GM03348 (cell line): Measurements from ENCODE around the gene RAB3C.

Source experiments
- DNase-seq: peaks from one replicate; pipeline ENCODE4 v3.0.0; 2012; ENCODE audit warnings: low spot score

RAB3C gene

GRCh38 chr5:58731641-58732040 is 148.8 kb downstream of the RAB3C start:
- no peak for DNase-seq

- no peak for DNase-seq
These were observed 152.8 kb downstream of the RAB3C start for GRCh38 chr5:58735637-58736036.

GRCh38 chr5:58736214-58736613 is 153.3 kb downstream of the RAB3C start:
- no peak for DNase-seq

- no peak for DNase-seq
These were observed 154.8 kb downstream of the RAB3C start for GRCh38 chr5:58737671-58738070.

GRCh38 chr5:58738336-58738735 is 155.5 kb downstream of the RAB3C start:
- no peak for DNase-seq

- DNase-seq, result no peak
These were observed 156.2 kb downstream of the RAB3C start for GRCh38 chr5:58739051-58739450.

- DNase-seq, result no peak
These were observed 158.1 kb downstream of the RAB3C start for GRCh38 chr5:58740956-58741355.

- DNase-seq, result no peak
These were observed 162.5 kb downstream of the RAB3C start for GRCh38 chr5:58745350-58745749.

- no peak for DNase-seq
These were observed 163.4 kb downstream of the RAB3C start for GRCh38 chr5:58746321-58746720.

- DNase-seq, result no peak
These were observed 167.2 kb downstream of the RAB3C start for GRCh38 chr5:58750036-58750435.

- no peak for DNase-seq
These were observed 168.5 kb downstream of the RAB3C start for GRCh38 chr5:58751222-58751837.

- DNase-seq, result no peak
These were observed 169.2 kb downstream of the RAB3C start for GRCh38 chr5:58752104-58752503.

GRCh38 chr5:58753446-58753845 is 170.6 kb downstream of the RAB3C start:
- DNase-seq, result no peak

GRCh38 chr5:58754250-58754649 is 171.4 kb downstream of the RAB3C start:
- DNase-seq, result no peak

GRCh38 chr5:58755397-58755796 is 172.5 kb downstream of the RAB3C start:
- no peak for DNase-seq

GRCh38 chr5:58759745-58760144 is 176.9 kb downstream of the RAB3C start:
- no peak for DNase-seq

GRCh38 chr5:58760222-58760621 is 177.3 kb downstream of the RAB3C start:
- no peak for DNase-seq

- no peak for DNase-seq
These were observed 178.5 kb downstream of the RAB3C start for GRCh38 chr5:58761407-58761806.

GRCh38 chr5:58763390-58763789 is 180.5 kb downstream of the RAB3C start:
- DNase-seq, result no peak

GRCh38 chr5:58764199-58764598 is 181.3 kb downstream of the RAB3C start:
- no peak for DNase-seq

GRCh38 chr5:58765058-58765457 is 182.2 kb downstream of the RAB3C start:
- no peak for DNase-seq

GRCh38 chr5:58767104-58767503 is 184.2 kb downstream of the RAB3C start:
- no peak for DNase-seq

- DNase-seq, result no peak
These were observed 187.3 kb downstream of the RAB3C start for GRCh38 chr5:58770136-58770535.

GRCh38 chr5:58771796-58772195 is 188.9 kb downstream of the RAB3C start:
- no peak for DNase-seq
